ENCODE data around the gene GDF2.

GDF2 gene

GRCh38 chr10:47322300-47323061 is at the start of gene GDF2:
GDF2 (plus strand) TSS chr10:47322454; CDS start chr10:47322669, 215 bp downstream.
- TF ChIP-seq CTCF (IDR thresholded peaks at IDR 0.05; ENCODE audit: extremely low read depth, insufficient read depth, missing control alignments), result no peak
- DNase-seq (ENCODE audit: low spot score), result no peak
- in situ Hi-C loops (cut with MboI; ENCODE audit: low pct_unique_long_range_greater_than_20kb, low sequenced_read_pairs, unreplicated experiment), result no loop called here

- no peak for DNase-seq (ENCODE audit: low spot score)
- no peak for TF ChIP-seq CTCF (IDR thresholded peaks at IDR 0.05; ENCODE audit: extremely low read depth, insufficient read depth, missing control alignments)
- in situ Hi-C loops (cut with MboI; ENCODE audit: low pct_unique_long_range_greater_than_20kb, low sequenced_read_pairs, unreplicated experiment), result no loop called here
Observed at GRCh38 chr10:47276071-47276470, 46.2 kb upstream of the GDF2 start.

GRCh38 chr10:47276576-47277351 is 45.5 kb upstream of the GDF2 start:
- in situ Hi-C loops (cut with MboI; ENCODE audit: low pct_unique_long_range_greater_than_20kb, low sequenced_read_pairs, unreplicated experiment), result no loop called here
- DNase-seq (ENCODE audit: low spot score), result no peak
- no peak for TF ChIP-seq CTCF (IDR thresholded peaks at IDR 0.05; ENCODE audit: extremely low read depth, insufficient read depth, missing control alignments)

- no peak for TF ChIP-seq CTCF (IDR thresholded peaks at IDR 0.05; ENCODE audit: extremely low read depth, insufficient read depth, missing control alignments)
- in situ Hi-C loops (cut with MboI; ENCODE audit: low pct_unique_long_range_greater_than_20kb, low sequenced_read_pairs, unreplicated experiment), result no loop called here
- DNase-seq (ENCODE audit: low spot score), result no peak
Observed at GRCh38 chr10:47277352-47278151, 44.7 kb upstream of the GDF2 start.

GRCh38 chr10:47278152-47278473 is 44.1 kb upstream of the GDF2 start:
- no peak for TF ChIP-seq CTCF (IDR thresholded peaks at IDR 0.05; ENCODE audit: extremely low read depth, insufficient read depth, missing control alignments)
- DNase-seq (ENCODE audit: low spot score), result no peak
- in situ Hi-C loops (cut with MboI; ENCODE audit: low pct_unique_long_range_greater_than_20kb, low sequenced_read_pairs, unreplicated experiment), result no loop called here

GRCh38 chr10:47278720-47279119 is 43.5 kb upstream of the GDF2 start:
- DNase-seq (ENCODE audit: low spot score), result no peak
- in situ Hi-C loops (cut with MboI; ENCODE audit: low pct_unique_long_range_greater_than_20kb, low sequenced_read_pairs, unreplicated experiment), result no loop called here
- TF ChIP-seq CTCF (IDR thresholded peaks at IDR 0.05; ENCODE audit: extremely low read depth, insufficient read depth, missing control alignments), result no peak
